Osteocyte (in vitro differentiated cells): ENCODE data around the gene RBM46. TPM values are rescaled to one million over a fixed set of nuclear protein-coding genes. Genes with fewer than 3 reads are reported as not detected.
A peak's percentile ranks its signal among the peaks of the same experiment; 100 is the strongest.

ENCODE experiments used
- DNase-seq: peaks from one replicate; pipeline ENCODE4 v3.0.0; 2021; ENCODE audit warnings: mixed read lengths; ENCODE audit not compliant: unreplicated experiment; ENCODE audit errors: extremely low spot score
- H3K27ac Mint-ChIP-seq: one replicate; pipeline ENCODE4 v1.8.0; 2021; ENCODE audit warnings: mild to moderate bottlenecking, mixed read lengths; ENCODE audit not compliant: unreplicated experiment
- H3K27me3 Mint-ChIP-seq: one replicate; pipeline ENCODE4 v1.8.0; 2021; ENCODE audit warnings: mixed read lengths; ENCODE audit not compliant: unreplicated experiment
- H3K36me3 Mint-ChIP-seq: one replicate; pipeline ENCODE4 v1.8.0; 2021; ENCODE audit warnings: mixed read lengths; ENCODE audit not compliant: unreplicated experiment
- H3K4me1 Mint-ChIP-seq: one replicate; pipeline ENCODE4 v1.8.0; 2021; ENCODE audit warnings: mixed read lengths; ENCODE audit not compliant: unreplicated experiment
- H3K4me3 Mint-ChIP-seq: one replicate; pipeline ENCODE4 v1.8.0; 2021; ENCODE audit warnings: mild to moderate bottlenecking, moderate library complexity, mixed read lengths; ENCODE audit not compliant: unreplicated experiment
- H3K9me3 Mint-ChIP-seq: one replicate; pipeline ENCODE4 v1.8.0; 2021; ENCODE audit warnings: mixed read lengths; ENCODE audit not compliant: unreplicated experiment
- CTCF ChIP-seq: fragments of 200-600 bp; sonication (generic); IDR thresholded peaks from 2 replicates; pipeline ENCODE4 v1.5.0; 2021; ENCODE audit warnings: antibody characterized with exemption, mild to moderate bottlenecking, moderate library complexity
- long read RNA-seq: library from polyadenylated mRNA; unstranded; transcript quantifications from one replicate; pipeline ENCODE4 v2.0.0, GENCODE V29; 2021
- total RNA-seq: library from RNA; stranded (reverse); gene quantifications from 2 replicates; pipeline ENCODE4 v1.2.1, GENCODE V29; 2021

RBM46 gene, protein sequence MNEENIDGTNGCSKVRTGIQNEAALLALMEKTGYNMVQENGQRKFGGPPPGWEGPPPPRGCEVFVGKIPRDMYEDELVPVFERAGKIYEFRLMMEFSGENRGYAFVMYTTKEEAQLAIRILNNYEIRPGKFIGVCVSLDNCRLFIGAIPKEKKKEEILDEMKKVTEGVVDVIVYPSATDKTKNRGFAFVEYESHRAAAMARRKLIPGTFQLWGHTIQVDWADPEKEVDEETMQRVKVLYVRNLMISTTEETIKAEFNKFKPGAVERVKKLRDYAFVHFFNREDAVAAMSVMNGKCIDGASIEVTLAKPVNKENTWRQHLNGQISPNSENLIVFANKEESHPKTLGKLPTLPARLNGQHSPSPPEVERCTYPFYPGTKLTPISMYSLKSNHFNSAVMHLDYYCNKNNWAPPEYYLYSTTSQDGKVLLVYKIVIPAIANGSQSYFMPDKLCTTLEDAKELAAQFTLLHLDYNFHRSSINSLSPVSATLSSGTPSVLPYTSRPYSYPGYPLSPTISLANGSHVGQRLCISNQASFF
- total RNA-seq: not detected in 2 replicates
- long read RNA-seq: 0 reads

DNA sequence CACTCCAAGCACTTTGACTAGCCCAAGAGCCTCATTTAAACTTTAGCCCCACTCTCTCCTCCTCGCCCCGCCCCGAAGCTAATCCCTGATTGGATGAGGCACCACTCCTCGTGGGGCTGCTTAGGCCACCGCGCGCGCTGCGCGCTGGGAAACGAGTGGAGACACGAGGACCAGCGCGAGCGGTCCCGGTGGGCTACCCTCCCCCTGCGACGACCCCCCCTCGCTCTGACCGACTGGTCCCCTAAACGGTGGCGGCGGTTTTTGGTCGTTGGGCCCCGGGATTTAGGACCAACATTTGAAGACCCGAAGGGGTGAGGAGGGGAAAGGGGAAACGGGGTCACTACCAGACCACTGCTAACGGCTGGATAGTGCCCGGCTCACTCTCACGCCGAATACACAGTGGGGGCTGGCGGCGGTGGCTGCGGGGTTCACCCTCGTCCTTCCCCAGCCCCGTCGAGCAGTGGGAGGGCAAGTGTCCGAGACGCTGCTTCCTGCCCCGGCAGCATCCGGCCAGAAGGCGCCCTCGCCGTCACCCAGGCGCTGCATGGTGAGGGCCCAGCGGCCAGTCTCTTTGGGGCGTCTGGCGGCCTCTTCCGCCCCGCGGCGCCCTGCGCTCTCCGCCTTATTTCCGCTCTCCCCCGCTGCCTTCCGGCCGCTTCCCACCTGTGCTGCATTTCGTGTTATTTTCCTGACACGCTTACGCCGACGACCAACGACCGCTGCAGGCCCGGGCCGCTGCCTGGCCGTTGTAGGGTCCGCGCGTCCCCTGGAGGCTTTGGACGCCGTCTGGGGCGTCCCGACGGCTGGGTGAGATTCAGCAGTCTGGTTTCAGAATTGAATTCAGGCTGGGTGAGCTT lies at the start of gene RBM46:
RBM46 (plus strand) TSS at position 147 of the 857 bp plus-strand sequence. CDS start 15,481 bp downstream, outside the sequence.
- Mint-ChIP-seq H3K4me3 (no peak within 1 kb of the TSS), H3K36me3 (no peaks in the 10 kb centered on the region), H3K4me1 (no peaks in the 10 kb centered on the region), H3K9me3 (no peaks in the 10 kb centered on the region), H3K27ac (no peak within 1 kb of the TSS), H3K27me3 (peaks cover 6% of the 10 kb centered on the region)
- peak; percentile 84 for DNase-seq
- no peak for TF ChIP-seq CTCF

DNA sequence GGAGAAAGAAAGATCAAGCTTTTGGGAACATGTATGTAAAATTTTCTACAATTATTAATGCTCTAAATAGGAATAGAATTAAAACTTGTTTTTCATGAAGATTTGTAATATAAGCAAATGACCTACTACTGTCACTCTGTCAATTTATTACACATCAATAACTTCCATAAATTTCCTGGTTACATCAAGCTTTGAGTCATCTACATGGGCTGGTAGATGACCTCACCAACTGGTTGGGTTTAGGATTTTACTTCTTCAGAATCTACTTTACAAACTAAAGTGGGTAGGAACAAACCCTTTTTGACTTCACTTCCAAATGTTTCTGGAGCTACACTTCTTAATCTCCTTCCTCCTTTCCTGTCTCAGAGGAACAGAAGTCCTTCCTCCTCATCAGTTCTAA lies 49.3 kb upstream of the RBM46 start:
- H3K27ac Mint-ChIP-seq: no peak overlapping the region
- H3K4me1 Mint-ChIP-seq: no peaks in the 10 kb centered on the region
- DNase-seq: no peak
- no peak for TF ChIP-seq CTCF
- H3K36me3 Mint-ChIP-seq: no peaks in the 10 kb centered on the region
- no peak overlapping the region for H3K4me3 Mint-ChIP-seq
- no peaks in the 10 kb centered on the region for H3K9me3 Mint-ChIP-seq
- H3K27me3 Mint-ChIP-seq: peaks cover 14% of the 10 kb centered on the region

DNA sequence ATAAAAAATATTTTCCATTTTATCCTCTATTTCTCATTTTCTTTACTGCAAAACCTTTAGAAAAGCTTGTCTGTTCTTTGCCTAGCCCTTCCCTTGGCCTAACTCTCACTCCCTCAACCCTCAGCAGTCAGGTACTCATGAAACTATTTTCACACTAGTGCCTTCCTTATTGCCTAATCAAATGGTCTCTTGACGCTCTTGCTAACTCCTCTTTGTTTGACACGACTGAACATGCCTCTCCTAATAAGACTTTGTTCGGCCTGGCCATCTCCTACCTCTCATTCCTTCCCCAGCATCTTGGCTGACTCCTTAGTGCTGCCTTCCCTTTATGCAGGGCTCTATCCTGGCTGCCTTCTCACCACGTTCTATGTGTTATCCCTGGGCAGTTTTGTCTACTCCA lies 48.4 kb upstream of the RBM46 start:
- no peaks in the 10 kb centered on the region for H3K4me1 Mint-ChIP-seq
- no peak overlapping the region for H3K27ac Mint-ChIP-seq
- peaks cover 16% of the 10 kb centered on the region for H3K27me3 Mint-ChIP-seq
- H3K4me3 Mint-ChIP-seq: no peak overlapping the region
- TF ChIP-seq CTCF: no peak
- no peak for DNase-seq
- no peaks in the 10 kb centered on the region for H3K9me3 Mint-ChIP-seq
- H3K36me3 Mint-ChIP-seq: no peaks in the 10 kb centered on the region

- peaks cover 5% of the 10 kb centered on the region for H3K4me1 Mint-ChIP-seq
- TF ChIP-seq CTCF: no peak
- no peak for DNase-seq
- no peak overlapping the region for H3K4me3 Mint-ChIP-seq
- no peaks in the 10 kb centered on the region for H3K36me3 Mint-ChIP-seq
- no peak overlapping the region for H3K27ac Mint-ChIP-seq
- peaks cover 48% of the 10 kb centered on the region for H3K27me3 Mint-ChIP-seq
- no peaks in the 10 kb centered on the region for H3K9me3 Mint-ChIP-seq
These were observed 44.3 kb upstream of the RBM46 start for GRCh38 chr4:154736770-154737169.

GRCh38 chr4:154738426-154738825 lies 42.6 kb upstream of the RBM46 start:
- Mint-ChIP-seq H3K9me3 (no peaks in the 10 kb centered on the region), H3K36me3 (no peaks in the 10 kb centered on the region), H3K4me1 (peaks cover 17% of the 10 kb centered on the region), H3K27me3 (peaks cover 55% of the 10 kb centered on the region), H3K4me3 (no peak overlapping the region), H3K27ac (no peak overlapping the region)
- DNase-seq: no peak
- no peak for TF ChIP-seq CTCF
